Measurements from ENCODE around the gene RBM3.

RBM3 gene

GRCh38 chrX:48626401-48627298 is 52.4 kb downstream of the RBM3 start:
- Histone ChIP-seq H3K36me3 (ENCODE audit: insufficient read depth, insufficient read length, low read length) (no peaks in the 10 kb centered on the region), H3K4me3 (ENCODE audit: insufficient read length, low read depth) (no peak overlapping the region), H3K9ac (ENCODE audit: insufficient read length, low read depth) (no peak overlapping the region), H3K9me3 (ENCODE audit: insufficient read depth, low read length) (no peaks in the 10 kb centered on the region), H3K27me3 (ENCODE audit: insufficient read depth, insufficient read length) (no peaks in the 10 kb centered on the region), H3K4me1 (ENCODE audit: insufficient read depth, insufficient read length) (no peaks in the 10 kb centered on the region)
- no peak for TF ChIP-seq ZNF274 (IDR thresholded peaks at IDR 0.05; ENCODE audit: low read depth, low read length)
- TF ChIP-seq YY1 (IDR thresholded peaks at IDR 0.05; ENCODE audit: insufficient read depth, insufficient read length), result no peak
- DNase-seq (ENCODE audit: low read depth, low spot score), result no peak
